Adrenal gland (tissue), 5 donors: ENCODE data around the gene KRCC1.

Source experiments
- CTCF ChIP-seq, 6 experiments: fragments of 450-650 bp in 4 of 6; fragments of 200-600 bp in 2 of 6; sonication (generic) in 1 of 6; IDR thresholded peaks; 1 replicate in 5 of 6; 2 replicates in 1 of 6; pipeline versions ENCODE4 v1.5.1 to v1.8.0; 2016 to 2021; ENCODE audit warnings: antibody characterized with exemption in 6 of 6, mild to moderate bottlenecking in 2 of 6, moderate library complexity in 1 of 6
- POLR2A ChIP-seq, 2 donors: fragments of 450-650 bp; IDR thresholded peaks; one replicate each; pipeline ENCODE4 v1.6.1; 2017; ENCODE audit warnings: antibody characterized with exemption in 2 of 2, mild to moderate bottlenecking in 2 of 2, moderate library complexity in 1 of 2
- donor health status: DM: no; HTN: no; CAD: no.

- TF ChIP-seq POLR2A (IDR thresholded peaks at IDR 0.05) = no peak
- TF ChIP-seq CTCF (IDR thresholded peaks at IDR 0.05) = no peak
These were observed 44.6 kb downstream of the KRCC1 start for GRCh38 chr2:88011011-88011410.
